Ecto neural progenitor cell (in vitro differentiated cells): Measurements from ENCODE around the gene MRAP.

ENCODE experiments used
- DNase-seq: peaks from one replicate; pipeline ENCODE4 v3.0.0-alpha.2; 2018; ENCODE audit warnings: low spot score

Gene MRAP

GRCh38 chr21:32322676-32323075 lies 24.0 kb downstream of the MRAP start:
- no peak for DNase-seq

- no peak for DNase-seq
Measured at GRCh38 chr21:32325706-32326105, 27.1 kb downstream of the MRAP start.

GRCh38 chr21:32328595-32328994 lies 29.9 kb downstream of the MRAP start:
- no peak for DNase-seq

GRCh38 chr21:32329331-32329730 lies 30.7 kb downstream of the MRAP start:
- DNase-seq: no peak

GRCh38 chr21:32329776-32330175 lies 31.1 kb downstream of the MRAP start:
- DNase-seq: no peak

GRCh38 chr21:32330784-32331311 lies 32.2 kb downstream of the MRAP start:
- no peak for DNase-seq

- DNase-seq: no peak
Measured at GRCh38 chr21:32331444-32332305, 33.0 kb downstream of the MRAP start.

GRCh38 chr21:32332463-32332951 lies 33.9 kb downstream of the MRAP start:
- DNase-seq: no peak

- no peak for DNase-seq
Measured at GRCh38 chr21:32333953-32334673, 35.5 kb downstream of the MRAP start.

- DNase-seq: no peak
Measured at GRCh38 chr21:32334980-32335531, 36.4 kb downstream of the MRAP start.

- no peak for DNase-seq
Measured at GRCh38 chr21:32335601-32336575, 37.2 kb downstream of the MRAP start.

- DNase-seq: no peak
Measured at GRCh38 chr21:32336711-32337110, 38.1 kb downstream of the MRAP start.

- DNase-seq: no peak
Measured at GRCh38 chr21:32337206-32337605, 38.6 kb downstream of the MRAP start.

- no peak for DNase-seq
Measured at GRCh38 chr21:32338209-32338921, 39.7 kb downstream of the MRAP start.

- no peak for DNase-seq
Measured at GRCh38 chr21:32340863-32341848, 42.5 kb downstream of the MRAP start.

- DNase-seq: no peak
Measured at GRCh38 chr21:32346951-32347350, 48.3 kb downstream of the MRAP start.

GRCh38 chr21:32347351-32347750 lies 48.7 kb downstream of the MRAP start:
- no peak for DNase-seq

- DNase-seq: no peak
Measured at GRCh38 chr21:32347977-32348376, 49.3 kb downstream of the MRAP start.

GRCh38 chr21:32348604-32349332 lies 50.1 kb downstream of the MRAP start:
- DNase-seq: no peak
